ENCODE data around the gene REEP5.

DNA sequence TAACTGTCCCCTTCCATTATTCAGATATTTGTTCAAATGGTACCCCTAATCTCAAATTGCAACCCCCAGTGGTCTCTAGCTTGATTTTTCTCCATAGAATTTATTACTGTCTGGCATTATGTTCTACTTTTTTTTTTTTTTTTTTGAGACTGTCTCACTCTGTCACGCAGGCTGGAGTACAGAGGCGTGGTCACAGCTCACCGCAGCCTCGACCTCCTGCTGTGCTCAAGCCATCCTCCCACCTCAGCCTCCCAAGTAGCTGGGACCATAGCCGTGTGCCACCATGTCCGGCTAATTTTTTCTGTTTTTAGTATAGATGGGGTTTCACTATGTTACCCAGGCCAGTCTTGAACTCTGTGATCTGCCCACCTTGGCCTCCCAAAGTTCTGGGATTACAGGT, 2.0 kb upstream of the REEP5 start:
- TF ChIP-seq, protein P1, sequence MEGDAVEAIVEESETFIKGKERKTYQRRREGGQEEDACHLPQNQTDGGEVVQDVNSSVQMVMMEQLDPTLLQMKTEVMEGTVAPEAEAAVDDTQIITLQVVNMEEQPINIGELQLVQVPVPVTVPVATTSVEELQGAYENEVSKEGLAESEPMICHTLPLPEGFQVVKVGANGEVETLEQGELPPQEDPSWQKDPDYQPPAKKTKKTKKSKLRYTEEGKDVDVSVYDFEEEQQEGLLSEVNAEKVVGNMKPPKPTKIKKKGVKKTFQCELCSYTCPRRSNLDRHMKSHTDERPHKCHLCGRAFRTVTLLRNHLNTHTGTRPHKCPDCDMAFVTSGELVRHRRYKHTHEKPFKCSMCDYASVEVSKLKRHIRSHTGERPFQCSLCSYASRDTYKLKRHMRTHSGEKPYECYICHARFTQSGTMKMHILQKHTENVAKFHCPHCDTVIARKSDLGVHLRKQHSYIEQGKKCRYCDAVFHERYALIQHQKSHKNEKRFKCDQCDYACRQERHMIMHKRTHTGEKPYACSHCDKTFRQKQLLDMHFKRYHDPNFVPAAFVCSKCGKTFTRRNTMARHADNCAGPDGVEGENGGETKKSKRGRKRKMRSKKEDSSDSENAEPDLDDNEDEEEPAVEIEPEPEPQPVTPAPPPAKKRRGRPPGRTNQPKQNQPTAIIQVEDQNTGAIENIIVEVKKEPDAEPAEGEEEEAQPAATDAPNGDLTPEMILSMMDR (IDR thresholded peaks at IDR 0.05; ENCODE audit: low read depth, low read length, missing input control), result no peak
- TF ChIP-seq, protein P2, sequence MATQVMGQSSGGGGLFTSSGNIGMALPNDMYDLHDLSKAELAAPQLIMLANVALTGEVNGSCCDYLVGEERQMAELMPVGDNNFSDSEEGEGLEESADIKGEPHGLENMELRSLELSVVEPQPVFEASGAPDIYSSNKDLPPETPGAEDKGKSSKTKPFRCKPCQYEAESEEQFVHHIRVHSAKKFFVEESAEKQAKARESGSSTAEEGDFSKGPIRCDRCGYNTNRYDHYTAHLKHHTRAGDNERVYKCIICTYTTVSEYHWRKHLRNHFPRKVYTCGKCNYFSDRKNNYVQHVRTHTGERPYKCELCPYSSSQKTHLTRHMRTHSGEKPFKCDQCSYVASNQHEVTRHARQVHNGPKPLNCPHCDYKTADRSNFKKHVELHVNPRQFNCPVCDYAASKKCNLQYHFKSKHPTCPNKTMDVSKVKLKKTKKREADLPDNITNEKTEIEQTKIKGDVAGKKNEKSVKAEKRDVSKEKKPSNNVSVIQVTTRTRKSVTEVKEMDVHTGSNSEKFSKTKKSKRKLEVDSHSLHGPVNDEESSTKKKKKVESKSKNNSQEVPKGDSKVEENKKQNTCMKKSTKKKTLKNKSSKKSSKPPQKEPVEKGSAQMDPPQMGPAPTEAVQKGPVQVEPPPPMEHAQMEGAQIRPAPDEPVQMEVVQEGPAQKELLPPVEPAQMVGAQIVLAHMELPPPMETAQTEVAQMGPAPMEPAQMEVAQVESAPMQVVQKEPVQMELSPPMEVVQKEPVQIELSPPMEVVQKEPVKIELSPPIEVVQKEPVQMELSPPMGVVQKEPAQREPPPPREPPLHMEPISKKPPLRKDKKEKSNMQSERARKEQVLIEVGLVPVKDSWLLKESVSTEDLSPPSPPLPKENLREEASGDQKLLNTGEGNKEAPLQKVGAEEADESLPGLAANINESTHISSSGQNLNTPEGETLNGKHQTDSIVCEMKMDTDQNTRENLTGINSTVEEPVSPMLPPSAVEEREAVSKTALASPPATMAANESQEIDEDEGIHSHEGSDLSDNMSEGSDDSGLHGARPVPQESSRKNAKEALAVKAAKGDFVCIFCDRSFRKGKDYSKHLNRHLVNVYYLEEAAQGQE (IDR thresholded peaks at IDR 0.05), result no peak
- TF ChIP-seq, protein P3, sequence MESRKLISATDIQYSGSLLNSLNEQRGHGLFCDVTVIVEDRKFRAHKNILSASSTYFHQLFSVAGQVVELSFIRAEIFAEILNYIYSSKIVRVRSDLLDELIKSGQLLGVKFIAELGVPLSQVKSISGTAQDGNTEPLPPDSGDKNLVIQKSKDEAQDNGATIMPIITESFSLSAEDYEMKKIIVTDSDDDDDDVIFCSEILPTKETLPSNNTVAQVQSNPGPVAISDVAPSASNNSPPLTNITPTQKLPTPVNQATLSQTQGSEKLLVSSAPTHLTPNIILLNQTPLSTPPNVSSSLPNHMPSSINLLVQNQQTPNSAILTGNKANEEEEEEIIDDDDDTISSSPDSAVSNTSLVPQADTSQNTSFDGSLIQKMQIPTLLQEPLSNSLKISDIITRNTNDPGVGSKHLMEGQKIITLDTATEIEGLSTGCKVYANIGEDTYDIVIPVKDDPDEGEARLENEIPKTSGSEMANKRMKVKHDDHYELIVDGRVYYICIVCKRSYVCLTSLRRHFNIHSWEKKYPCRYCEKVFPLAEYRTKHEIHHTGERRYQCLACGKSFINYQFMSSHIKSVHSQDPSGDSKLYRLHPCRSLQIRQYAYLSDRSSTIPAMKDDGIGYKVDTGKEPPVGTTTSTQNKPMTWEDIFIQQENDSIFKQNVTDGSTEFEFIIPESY (IDR thresholded peaks at IDR 0.05), result no peak
- TF ChIP-seq, protein P4, sequence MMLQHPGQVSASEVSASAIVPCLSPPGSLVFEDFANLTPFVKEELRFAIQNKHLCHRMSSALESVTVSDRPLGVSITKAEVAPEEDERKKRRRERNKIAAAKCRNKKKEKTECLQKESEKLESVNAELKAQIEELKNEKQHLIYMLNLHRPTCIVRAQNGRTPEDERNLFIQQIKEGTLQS (IDR thresholded peaks at IDR 0.05), result no peak
